ENCODE measurements around the gene FOXP1.

The FOXP1 gene

DNA sequence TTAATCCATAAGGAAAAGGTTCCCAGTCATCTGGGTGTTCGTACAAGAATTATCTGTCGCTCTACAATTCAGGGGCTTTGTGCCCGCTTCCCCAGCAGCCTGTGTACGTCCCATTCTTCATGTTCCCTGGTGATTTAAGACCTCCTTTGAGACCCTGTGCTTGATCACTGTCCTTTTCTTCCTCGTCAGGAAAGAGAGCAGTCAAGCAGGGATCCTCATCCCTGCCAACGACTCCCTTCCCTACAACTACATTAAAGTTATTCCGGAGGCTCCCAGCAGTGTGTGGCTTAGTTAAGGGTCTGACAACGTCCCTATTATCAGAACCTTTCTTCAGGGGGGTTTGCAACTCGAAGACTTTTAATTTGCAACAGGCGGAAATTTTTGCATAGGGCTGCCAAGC, 175.7 kb downstream of the FOXP1 start:
- Histone ChIP-seq H3K27ac (ENCODE audit: poor library complexity, severe bottlenecking) (no peak overlapping the region), H3K4me1 (ENCODE audit: insufficient read depth, poor library complexity, severe bottlenecking) (no peaks in the 10 kb centered on the region), H3K27me3 (ENCODE audit: insufficient read depth, poor library complexity, severe bottlenecking) (no peaks in the 10 kb centered on the region), H3K4me3 (ENCODE audit: severe bottlenecking) (no peak overlapping the region), H3K36me3 (ENCODE audit: low read depth) (no peaks in the 10 kb centered on the region), H3K9me3 (ENCODE audit: severe bottlenecking) (no peaks in the 10 kb centered on the region)
- ATAC-seq (ENCODE audit: low read depth): no peak
- TF ChIP-seq, protein P1, sequence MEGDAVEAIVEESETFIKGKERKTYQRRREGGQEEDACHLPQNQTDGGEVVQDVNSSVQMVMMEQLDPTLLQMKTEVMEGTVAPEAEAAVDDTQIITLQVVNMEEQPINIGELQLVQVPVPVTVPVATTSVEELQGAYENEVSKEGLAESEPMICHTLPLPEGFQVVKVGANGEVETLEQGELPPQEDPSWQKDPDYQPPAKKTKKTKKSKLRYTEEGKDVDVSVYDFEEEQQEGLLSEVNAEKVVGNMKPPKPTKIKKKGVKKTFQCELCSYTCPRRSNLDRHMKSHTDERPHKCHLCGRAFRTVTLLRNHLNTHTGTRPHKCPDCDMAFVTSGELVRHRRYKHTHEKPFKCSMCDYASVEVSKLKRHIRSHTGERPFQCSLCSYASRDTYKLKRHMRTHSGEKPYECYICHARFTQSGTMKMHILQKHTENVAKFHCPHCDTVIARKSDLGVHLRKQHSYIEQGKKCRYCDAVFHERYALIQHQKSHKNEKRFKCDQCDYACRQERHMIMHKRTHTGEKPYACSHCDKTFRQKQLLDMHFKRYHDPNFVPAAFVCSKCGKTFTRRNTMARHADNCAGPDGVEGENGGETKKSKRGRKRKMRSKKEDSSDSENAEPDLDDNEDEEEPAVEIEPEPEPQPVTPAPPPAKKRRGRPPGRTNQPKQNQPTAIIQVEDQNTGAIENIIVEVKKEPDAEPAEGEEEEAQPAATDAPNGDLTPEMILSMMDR (IDR thresholded peaks at IDR 0.05; ENCODE audit: poor library complexity, severe bottlenecking): no peak
- no peak for DNase-seq (ENCODE audit: low spot score)

DNA sequence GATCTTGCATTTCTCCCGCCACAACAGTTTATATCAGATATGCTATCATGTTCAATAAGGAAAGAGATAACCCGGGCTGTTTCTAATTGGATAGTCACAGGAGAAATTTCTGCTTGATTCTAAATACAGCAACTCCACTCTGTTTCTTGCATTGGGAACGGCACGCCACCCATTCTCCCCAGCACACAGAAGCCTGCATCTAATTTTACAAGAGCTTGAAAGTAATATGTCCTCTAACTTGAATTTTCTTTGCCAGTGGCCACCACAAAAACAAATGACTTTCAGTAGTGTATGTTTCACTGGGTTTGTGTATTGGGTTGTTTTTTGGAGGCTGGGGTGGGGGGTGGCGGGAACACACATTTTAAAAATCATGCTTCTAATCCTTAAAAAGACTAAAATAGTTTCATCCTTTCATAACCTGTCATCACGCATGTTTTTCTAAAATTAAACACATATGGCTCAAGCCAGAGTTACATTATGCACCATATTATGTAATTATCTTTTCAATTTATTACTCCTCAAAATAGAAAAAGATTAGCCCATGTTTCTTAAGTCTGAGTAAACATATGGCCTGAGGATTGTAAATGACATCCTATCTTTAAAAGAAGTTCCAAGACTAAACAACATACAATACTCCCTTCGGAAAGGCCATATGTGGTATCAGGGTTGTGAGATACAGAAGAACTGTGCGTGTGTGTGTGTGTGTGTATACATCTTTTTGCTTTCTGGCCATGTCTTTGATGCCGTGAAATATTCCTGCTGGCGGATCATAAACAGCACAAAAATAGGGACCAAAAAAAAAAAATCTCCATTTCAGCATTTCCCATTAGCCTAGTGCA, 176.3 kb downstream of the FOXP1 start:
- no peaks in the 10 kb centered on the region for H3K27me3 ChIP-seq (ENCODE audit: insufficient read depth, poor library complexity, severe bottlenecking)
- H3K4me3 ChIP-seq (ENCODE audit: severe bottlenecking): no peak overlapping the region
- TF ChIP-seq, protein P1 (IDR thresholded peaks at IDR 0.05; ENCODE audit: poor library complexity, severe bottlenecking): no peak

DNA sequence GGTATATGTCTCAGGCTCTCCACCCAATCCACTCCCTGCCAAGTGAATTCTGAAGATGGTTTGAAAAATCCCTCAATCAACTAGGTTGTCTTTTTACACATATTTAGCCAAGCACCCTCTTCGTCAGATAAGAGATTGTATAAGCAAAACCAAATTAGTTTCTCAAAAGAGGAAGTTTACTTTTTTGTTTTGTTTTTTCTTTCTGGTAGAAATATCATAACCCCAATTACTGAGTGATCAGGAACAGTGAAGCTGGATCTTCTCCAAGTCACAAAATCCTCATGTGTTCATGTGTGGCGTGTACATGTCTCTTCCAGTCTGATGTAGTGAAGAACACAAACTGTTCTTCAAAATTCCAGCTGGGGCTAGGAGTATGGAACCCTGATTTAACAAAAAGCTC, 180.6 kb downstream of the FOXP1 start:
- no peaks in the 10 kb centered on the region for H3K36me3 ChIP-seq (ENCODE audit: low read depth)
- TF ChIP-seq, protein P1 (IDR thresholded peaks at IDR 0.05; ENCODE audit: poor library complexity, severe bottlenecking): no peak
- ATAC-seq (ENCODE audit: low read depth): no peak
- no peaks in the 10 kb centered on the region for H3K9me3 ChIP-seq (ENCODE audit: severe bottlenecking)
- H3K27ac ChIP-seq (ENCODE audit: poor library complexity, severe bottlenecking): no peak overlapping the region
- no peak for DNase-seq (ENCODE audit: low spot score)
- H3K27me3 ChIP-seq (ENCODE audit: insufficient read depth, poor library complexity, severe bottlenecking): no peaks in the 10 kb centered on the region
- no peak overlapping the region for H3K4me3 ChIP-seq (ENCODE audit: severe bottlenecking)
- H3K4me1 ChIP-seq (ENCODE audit: insufficient read depth, poor library complexity, severe bottlenecking): peaks cover 5% of the 10 kb centered on the region

More for the DNA sequence above, 176.3 kb downstream of the FOXP1 start:
- no peak overlapping the region for H3K27ac ChIP-seq (ENCODE audit: poor library complexity, severe bottlenecking)
- H3K36me3 ChIP-seq (ENCODE audit: low read depth): no peaks in the 10 kb centered on the region
- H3K4me1 ChIP-seq (ENCODE audit: insufficient read depth, poor library complexity, severe bottlenecking): no peaks in the 10 kb centered on the region
- no peaks in the 10 kb centered on the region for H3K9me3 ChIP-seq (ENCODE audit: severe bottlenecking)
- no peak for DNase-seq (ENCODE audit: low spot score)
- no peak for ATAC-seq (ENCODE audit: low read depth)

DNA sequence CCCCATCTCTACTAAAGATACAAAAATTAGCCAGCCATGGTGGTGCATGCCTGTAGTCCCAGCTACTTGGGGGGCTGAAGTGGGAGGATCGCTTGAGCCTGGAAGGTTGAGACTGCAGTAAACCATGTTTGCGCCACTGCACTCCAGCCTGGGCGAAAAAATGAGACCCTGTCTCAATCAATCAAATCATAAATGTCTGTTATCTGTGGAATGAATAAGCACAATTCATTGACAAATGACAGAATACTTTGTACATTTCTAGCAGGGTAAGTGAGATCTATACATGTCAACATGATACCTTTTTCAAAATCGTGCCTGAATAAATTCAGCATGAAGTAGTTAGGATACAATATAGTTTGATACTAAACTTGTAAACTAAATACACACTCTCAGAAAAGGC, 181.2 kb downstream of the FOXP1 start:
- Histone ChIP-seq H3K27ac (ENCODE audit: poor library complexity, severe bottlenecking) (no peak overlapping the region), H3K4me1 (ENCODE audit: insufficient read depth, poor library complexity, severe bottlenecking) (peaks cover 9% of the 10 kb centered on the region)
- ATAC-seq (ENCODE audit: low read depth): no peak

More for the DNA sequence above, 181.2 kb downstream of the FOXP1 start:
- no peaks in the 10 kb centered on the region for H3K36me3 ChIP-seq (ENCODE audit: low read depth)
- no peaks in the 10 kb centered on the region for H3K9me3 ChIP-seq (ENCODE audit: severe bottlenecking)
- no peak for DNase-seq (ENCODE audit: low spot score)
- no peak overlapping the region for H3K4me3 ChIP-seq (ENCODE audit: severe bottlenecking)
- no peaks in the 10 kb centered on the region for H3K27me3 ChIP-seq (ENCODE audit: insufficient read depth, poor library complexity, severe bottlenecking)
- TF ChIP-seq, protein P1 (IDR thresholded peaks at IDR 0.05; ENCODE audit: poor library complexity, severe bottlenecking): no peak
